ENCODE results near the gene MLH1.

DNA sequence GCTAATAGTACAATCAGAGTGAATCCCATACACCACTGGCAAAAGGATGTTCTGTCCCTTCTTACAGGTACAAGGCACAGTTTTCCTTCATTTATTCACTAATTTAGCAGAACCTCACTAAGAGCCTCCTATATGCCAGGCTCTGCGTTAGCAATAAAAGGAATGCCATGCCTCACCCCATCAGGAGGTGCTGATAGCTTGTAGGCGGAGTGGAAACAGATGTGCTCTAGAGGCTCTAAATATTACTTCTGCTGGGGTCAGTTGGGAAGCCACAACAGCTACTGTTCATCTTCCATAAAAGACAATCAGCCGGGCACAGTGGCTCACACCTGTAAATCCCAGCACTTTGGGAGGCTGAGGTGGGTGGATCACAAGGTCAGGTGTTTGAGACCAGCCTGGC, 24.4 kb downstream of the MLH1 start:
- TF ChIP-seq, protein P1, sequence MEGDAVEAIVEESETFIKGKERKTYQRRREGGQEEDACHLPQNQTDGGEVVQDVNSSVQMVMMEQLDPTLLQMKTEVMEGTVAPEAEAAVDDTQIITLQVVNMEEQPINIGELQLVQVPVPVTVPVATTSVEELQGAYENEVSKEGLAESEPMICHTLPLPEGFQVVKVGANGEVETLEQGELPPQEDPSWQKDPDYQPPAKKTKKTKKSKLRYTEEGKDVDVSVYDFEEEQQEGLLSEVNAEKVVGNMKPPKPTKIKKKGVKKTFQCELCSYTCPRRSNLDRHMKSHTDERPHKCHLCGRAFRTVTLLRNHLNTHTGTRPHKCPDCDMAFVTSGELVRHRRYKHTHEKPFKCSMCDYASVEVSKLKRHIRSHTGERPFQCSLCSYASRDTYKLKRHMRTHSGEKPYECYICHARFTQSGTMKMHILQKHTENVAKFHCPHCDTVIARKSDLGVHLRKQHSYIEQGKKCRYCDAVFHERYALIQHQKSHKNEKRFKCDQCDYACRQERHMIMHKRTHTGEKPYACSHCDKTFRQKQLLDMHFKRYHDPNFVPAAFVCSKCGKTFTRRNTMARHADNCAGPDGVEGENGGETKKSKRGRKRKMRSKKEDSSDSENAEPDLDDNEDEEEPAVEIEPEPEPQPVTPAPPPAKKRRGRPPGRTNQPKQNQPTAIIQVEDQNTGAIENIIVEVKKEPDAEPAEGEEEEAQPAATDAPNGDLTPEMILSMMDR (IDR thresholded peaks at IDR 0.05) = no peak
- no peak for TF ChIP-seq POLR2A (IDR thresholded peaks at IDR 0.05)

All from ovary (tissue), 3 donors.